K562 (cell line): ENCODE results near the gene C1orf21. TPM values are rescaled to one million over a fixed set of nuclear protein-coding genes. Genes with fewer than 3 reads are reported as not detected.

Source experiments
- CBX2 ChIP-seq: fragments of 200-600 bp; sonication (generic); IDR thresholded peaks from one replicate; pipeline ENCODE4 v1.6.1; 2012; ENCODE audit warnings: mild to moderate bottlenecking, low read length, inconsistent platforms; ENCODE audit not compliant: insufficient read depth, poor library complexity, severe bottlenecking
- CTBP1 ChIP-seq: fragments of 450-650 bp; IDR thresholded peaks from 2 replicates; pipeline ENCODE4 v1.6.1; 2016; ENCODE audit warnings: borderline replicate concordance
- CXXC5 ChIP-seq: fragments of 250-450 bp; sonication (Bioruptor Pico); IDR thresholded peaks from 2 replicates; pipeline ENCODE4 v1.8.0; 2022; ENCODE audit warnings: inconsistent platforms, mild to moderate bottlenecking, moderate library complexity
- DMBX1 ChIP-seq: fragments of 250-450 bp; sonication (Bioruptor Pico); IDR thresholded peaks from 2 replicates; pipeline ENCODE4 v1.8.0; 2022; ENCODE audit warnings: inconsistent platforms, mild to moderate bottlenecking, moderate library complexity, borderline replicate concordance
- FIP1L1 ChIP-seq: fragments of 200-400 bp; formaldehyde crosslinking; IDR thresholded peaks from 2 replicates; pipeline ENCODE4 v1.6.1; 2018; ENCODE audit warnings: mild to moderate bottlenecking, low read depth, low read length; ENCODE audit not compliant: poor library complexity, severe bottlenecking
- MED1 ChIP-seq: sonication (generic); formaldehyde crosslinking; IDR thresholded peaks from 2 replicates; pipeline ENCODE4 v1.8.1; 2023; ENCODE audit warnings: missing genetic modification reagents, borderline replicate concordance
- RB1 ChIP-seq: fragments of 450-650 bp; IDR thresholded peaks from 2 replicates; pipeline ENCODE4 v1.6.1; 2017; ENCODE audit warnings: low read depth, mild to moderate bottlenecking
- RBBP5 ChIP-seq: fragments of 200-600 bp; sonication (generic); IDR thresholded peaks from 2 replicates; pipeline ENCODE4 v1.6.1; 2012; ENCODE audit warnings: borderline replicate concordance, mild to moderate bottlenecking, low read length, control low read depth, inconsistent platforms; ENCODE audit not compliant: insufficient read depth, poor library complexity, severe bottlenecking
- RBFOX2 ChIP-seq: fragments of 200-400 bp; formaldehyde crosslinking; IDR thresholded peaks from 2 replicates; pipeline ENCODE4 v1.6.1; 2017; ENCODE audit warnings: low read depth, mild to moderate bottlenecking, low read length, moderate library complexity
- SIRT6 ChIP-seq: IDR thresholded peaks from one replicate; pipeline ENCODE4 v1.6.1; 2012; ENCODE audit warnings: low read depth, mild to moderate bottlenecking, control low read depth, inconsistent platforms, low read length, moderate library complexity
- TEAD1 ChIP-seq, 2 experiments: fragments of 450-650 bp in 1 of 2; sonication (generic) in 1 of 2; formaldehyde crosslinking; IDR thresholded peaks; 2 replicates each; pipeline versions ENCODE4 v1.4.0 to v1.8.0; 2020 to 2022; ENCODE audit warnings: mild to moderate bottlenecking in 2 of 2, missing genetic modification reagents in 1 of 2
- TOE1 ChIP-seq, 2 experiments: fragments of 450-650 bp in 1 of 2; sonication (generic) in 1 of 2; formaldehyde crosslinking in 1 of 2; IDR thresholded peaks; 2 replicates each; pipeline versions ENCODE4 v1.7.1 to v1.8.0; 2016 to 2022; ENCODE audit warnings: borderline replicate concordance in 2 of 2, mild to moderate bottlenecking in 2 of 2, antibody characterized with exemption in 1 of 2, inconsistent platforms in 1 of 2, low read depth in 1 of 2, missing genetic modification reagents in 1 of 2, moderate library complexity in 1 of 2
- ZC3H4 ChIP-seq: sonication (generic); formaldehyde crosslinking; IDR thresholded peaks from 2 replicates; pipeline ENCODE4 v1.9.0; 2021; ENCODE audit warnings: missing genetic modification reagents, borderline replicate concordance
- ZFP1 ChIP-seq: fragments of 450-650 bp; formaldehyde crosslinking; IDR thresholded peaks from 2 replicates; pipeline ENCODE4 v1.4.0; 2020; ENCODE audit warnings: mild to moderate bottlenecking, mixed read lengths
- ZFX ChIP-seq: sonication (generic); formaldehyde crosslinking; IDR thresholded peaks from 2 replicates; pipeline ENCODE4 v1.8.0; 2022; ENCODE audit warnings: mild to moderate bottlenecking, missing genetic modification reagents, moderate library complexity
- ZNF354B ChIP-seq: fragments of 250-450 bp; sonication (Bioruptor Pico); IDR thresholded peaks from 2 replicates; pipeline ENCODE4 v1.4.0; 2020
- ZNF436 ChIP-seq: fragments of 250-450, 450-650 bp; sonication (Bioruptor Pico); formaldehyde crosslinking; IDR thresholded peaks from 2 replicates; pipeline ENCODE4 v1.7.0; 2020; ENCODE audit warnings: mild to moderate bottlenecking
- polyA plus RNA-seq, 8 experiments: library from polyadenylated mRNA; depleted of rRNA in 4 of 8; stranded (reverse) in 5 of 8; unstranded in 3 of 8; fragments of >200 nt; fragmentation: Nextera tagmentation in 2 of 8; fragmentation: Illumina TruSeq in 1 of 8; extraction: Ambion mirVana in 2 of 8; extraction: Trizol in 1 of 8; gene quantifications; 2 replicates each; pipeline versions ENCODE4 v1.2.1 to v1.2.3, GENCODE V29; 2011 to 2014; ENCODE audit warnings: inconsistent platforms in 1 of 8, missing spikeins in 1 of 8
- total RNA-seq, 7 experiments: library from RNA; depleted of rRNA in 6 of 7; stranded (reverse); fragments of >200 nt in 6 of 7; fragmentation: Illumina TruSeq in 2 of 7; extraction: Trizol in 2 of 7; gene quantifications; 2 replicates each; pipeline versions ENCODE4 v1.2.1 to v1.2.3, GENCODE V29; 2011 to 2021; ENCODE audit warnings: low replicate concordance in 1 of 7
- TF ChIP-seq, protein P1 (sequence below): IDR thresholded peaks from 2 replicates; pipeline ENCODE4 v1.6.1; 2011; ENCODE audit warnings: borderline replicate concordance, low read depth, mild to moderate bottlenecking, moderate library complexity, low read length; ENCODE audit not compliant: insufficient read depth, poor library complexity, severe bottlenecking
- TF ChIP-seq, protein P2 (sequence below): sonication (generic); formaldehyde crosslinking; IDR thresholded peaks from 2 replicates; pipeline ENCODE4 v1.8.0; 2022; ENCODE audit warnings: mild to moderate bottlenecking, low read depth, missing genetic modification reagents
- TF ChIP-seq, protein P3 (sequence below): fragments of 450-650 bp; IDR thresholded peaks from 2 replicates; pipeline ENCODE4 v1.6.1; 2016; ENCODE audit warnings: missing biosample characterization, missing genetic modification characterization
- TF ChIP-seq, protein P4 (sequence below): fragments of 450-650 bp; IDR thresholded peaks from 2 replicates; pipeline ENCODE4 v1.6.1; 2016

The C1orf21 gene
- total and polyA plus RNA-seq, 9 of the 15 experiments (the other 6 are each of a cell fraction or from before 2014, with no cell fraction given): under 0.01 to 0.31 (median 0.07) TPM

DNA sequence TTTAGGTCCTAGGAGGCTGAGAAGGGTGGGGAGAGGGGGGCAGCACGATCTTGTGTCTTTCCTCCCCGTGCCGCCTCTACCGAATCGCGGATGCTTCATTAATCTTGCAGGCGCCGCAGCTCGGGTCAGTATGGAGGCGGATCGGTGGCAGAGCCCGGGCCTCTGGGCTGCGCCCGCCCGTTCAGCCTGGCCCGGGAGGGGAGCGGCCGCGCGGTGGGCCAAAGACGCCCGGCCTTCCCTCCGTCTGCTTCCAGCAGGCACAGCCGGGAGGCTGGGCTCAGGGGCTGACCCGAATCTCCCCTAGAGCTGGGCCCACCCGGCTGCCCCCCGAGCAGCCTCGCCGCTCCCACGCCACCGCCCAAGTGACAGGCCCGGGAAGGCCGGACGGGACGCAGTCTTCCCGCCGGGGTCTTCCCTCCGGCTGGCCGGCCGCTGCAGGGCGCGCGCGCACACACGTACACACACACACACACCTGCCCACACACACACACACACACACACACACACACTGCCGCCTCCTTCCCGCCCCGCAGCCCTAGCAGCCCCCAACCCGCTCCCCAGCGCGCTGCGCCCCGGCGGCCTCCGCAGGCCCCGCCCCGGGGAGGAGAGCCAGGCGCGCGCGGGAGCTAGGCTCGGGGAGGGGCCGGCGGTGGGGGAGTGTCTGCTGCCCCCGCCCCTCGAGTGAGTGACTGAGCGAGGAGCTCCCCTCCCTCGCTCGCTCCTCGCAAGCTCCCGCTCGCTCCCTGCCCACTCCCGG, at the start of gene C1orf21 (continued):
- no peak for TF ChIP-seq SIRT6
- peak; percentile 23; the same call in 1 of the 2 replicates for TF ChIP-seq ZFX (CRISPR knock-in tag)
- no peak for TF ChIP-seq ZC3H4 (CRISPR knock-in tag)
- 0 out of 2 replicates have a peak, but pooled peaks have one; percentile 17 for TF ChIP-seq CXXC5 (CRISPR knock-in tag)
- TF ChIP-seq RBFOX2: peak; percentile 53
- TF ChIP-seq, protein P1, sequence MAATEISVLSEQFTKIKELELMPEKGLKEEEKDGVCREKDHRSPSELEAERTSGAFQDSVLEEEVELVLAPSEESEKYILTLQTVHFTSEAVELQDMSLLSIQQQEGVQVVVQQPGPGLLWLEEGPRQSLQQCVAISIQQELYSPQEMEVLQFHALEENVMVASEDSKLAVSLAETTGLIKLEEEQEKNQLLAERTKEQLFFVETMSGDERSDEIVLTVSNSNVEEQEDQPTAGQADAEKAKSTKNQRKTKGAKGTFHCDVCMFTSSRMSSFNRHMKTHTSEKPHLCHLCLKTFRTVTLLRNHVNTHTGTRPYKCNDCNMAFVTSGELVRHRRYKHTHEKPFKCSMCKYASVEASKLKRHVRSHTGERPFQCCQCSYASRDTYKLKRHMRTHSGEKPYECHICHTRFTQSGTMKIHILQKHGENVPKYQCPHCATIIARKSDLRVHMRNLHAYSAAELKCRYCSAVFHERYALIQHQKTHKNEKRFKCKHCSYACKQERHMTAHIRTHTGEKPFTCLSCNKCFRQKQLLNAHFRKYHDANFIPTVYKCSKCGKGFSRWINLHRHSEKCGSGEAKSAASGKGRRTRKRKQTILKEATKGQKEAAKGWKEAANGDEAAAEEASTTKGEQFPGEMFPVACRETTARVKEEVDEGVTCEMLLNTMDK: no peak
- no peak for TF ChIP-seq DMBX1 (CRISPR knock-in tag)
- no peak for TF ChIP-seq ZNF354B (CRISPR knock-in tag)
- TF ChIP-seq, protein P2, sequence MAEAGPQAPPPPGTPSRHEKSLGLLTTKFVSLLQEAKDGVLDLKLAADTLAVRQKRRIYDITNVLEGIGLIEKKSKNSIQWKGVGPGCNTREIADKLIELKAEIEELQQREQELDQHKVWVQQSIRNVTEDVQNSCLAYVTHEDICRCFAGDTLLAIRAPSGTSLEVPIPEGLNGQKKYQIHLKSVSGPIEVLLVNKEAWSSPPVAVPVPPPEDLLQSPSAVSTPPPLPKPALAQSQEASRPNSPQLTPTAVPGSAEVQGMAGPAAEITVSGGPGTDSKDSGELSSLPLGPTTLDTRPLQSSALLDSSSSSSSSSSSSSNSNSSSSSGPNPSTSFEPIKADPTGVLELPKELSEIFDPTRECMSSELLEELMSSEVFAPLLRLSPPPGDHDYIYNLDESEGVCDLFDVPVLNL (CRISPR knock-in tag): no peak
- no peak for TF ChIP-seq TOE1 (IDR thresholded peaks at IDR 0.05; ENCODE audit: borderline replicate concordance)
- TF ChIP-seq TOE1 (CRISPR knock-in tag; IDR thresholded peaks at IDR 0.05; ENCODE audit: borderline replicate concordance, low read depth): no peak
- TF ChIP-seq FIP1L1: peak; percentile 45
- peak; percentile 40; the same call in 1 of the 2 replicates for TF ChIP-seq CTBP1
- TF ChIP-seq MED1 (CRISPR knock-in tag): no peak
- TF ChIP-seq, protein P3, sequence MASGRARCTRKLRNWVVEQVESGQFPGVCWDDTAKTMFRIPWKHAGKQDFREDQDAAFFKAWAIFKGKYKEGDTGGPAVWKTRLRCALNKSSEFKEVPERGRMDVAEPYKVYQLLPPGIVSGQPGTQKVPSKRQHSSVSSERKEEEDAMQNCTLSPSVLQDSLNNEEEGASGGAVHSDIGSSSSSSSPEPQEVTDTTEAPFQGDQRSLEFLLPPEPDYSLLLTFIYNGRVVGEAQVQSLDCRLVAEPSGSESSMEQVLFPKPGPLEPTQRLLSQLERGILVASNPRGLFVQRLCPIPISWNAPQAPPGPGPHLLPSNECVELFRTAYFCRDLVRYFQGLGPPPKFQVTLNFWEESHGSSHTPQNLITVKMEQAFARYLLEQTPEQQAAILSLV: no peak
- no peak for TF ChIP-seq CBX2
- TF ChIP-seq RB1: peak; percentile 27; the same call in 1 of the 2 replicates
- no peak for TF ChIP-seq ZFP1 (CRISPR knock-in tag)
- TF ChIP-seq ZNF436: no peak
- 0 out of 4 replicates have a peak, but pooled peaks of 1 of the 2 experiments have one; percentile 8 for TF ChIP-seq TEAD1 (CRISPR knock-in tag; IDR thresholded peaks at IDR 0.05)
- TF ChIP-seq, protein P4, sequence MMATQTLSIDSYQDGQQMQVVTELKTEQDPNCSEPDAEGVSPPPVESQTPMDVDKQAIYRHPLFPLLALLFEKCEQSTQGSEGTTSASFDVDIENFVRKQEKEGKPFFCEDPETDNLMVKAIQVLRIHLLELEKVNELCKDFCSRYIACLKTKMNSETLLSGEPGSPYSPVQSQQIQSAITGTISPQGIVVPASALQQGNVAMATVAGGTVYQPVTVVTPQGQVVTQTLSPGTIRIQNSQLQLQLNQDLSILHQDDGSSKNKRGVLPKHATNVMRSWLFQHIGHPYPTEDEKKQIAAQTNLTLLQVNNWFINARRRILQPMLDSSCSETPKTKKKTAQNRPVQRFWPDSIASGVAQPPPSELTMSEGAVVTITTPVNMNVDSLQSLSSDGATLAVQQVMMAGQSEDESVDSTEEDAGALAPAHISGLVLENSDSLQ: peak; percentile 75
- peak; percentile 40 for TF ChIP-seq RBBP5
